ENCODE results near the gene CCDC82. TPM values are rescaled to one million over a fixed set of nuclear protein-coding genes. Genes with fewer than 3 reads are reported as not detected.

The CCDC82 gene
- total RNA-seq, 1 donor from 2014 or later = 25.6 TPM

DNA sequence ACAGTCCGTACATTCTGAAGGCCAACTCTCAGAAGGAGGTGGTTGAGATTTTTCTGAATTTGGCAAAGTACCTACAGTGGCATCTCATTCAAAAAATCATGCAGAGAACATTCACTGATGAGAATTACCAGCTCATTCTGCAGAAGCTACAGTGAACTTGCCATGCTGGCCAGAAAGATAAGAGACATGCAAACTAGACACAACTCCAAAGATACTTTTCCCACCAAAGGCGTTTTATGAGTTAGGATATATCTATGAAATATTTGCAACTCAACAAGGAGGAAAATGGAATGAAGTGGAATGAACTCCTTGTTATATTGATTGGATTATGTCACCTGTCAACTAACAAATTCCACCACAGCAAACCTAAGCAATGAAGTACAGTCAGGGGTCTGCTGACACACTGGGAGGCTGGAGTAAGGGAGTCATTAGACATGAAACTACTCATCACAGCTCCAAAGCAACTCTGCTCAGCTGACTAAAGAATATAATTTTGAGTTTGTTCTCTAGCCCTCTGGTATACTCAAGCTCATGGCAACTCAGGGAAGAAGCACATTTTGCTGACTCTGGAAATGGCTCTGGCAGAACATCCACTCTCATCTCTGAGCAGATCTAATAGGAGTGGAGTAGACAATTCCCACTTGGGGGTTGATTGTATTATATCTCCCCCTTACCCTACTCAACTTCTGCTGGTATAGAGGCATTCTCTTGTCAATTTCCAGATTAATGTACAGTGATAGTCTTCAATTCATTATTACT, 69.6 kb downstream of the CCDC82 start:
- H3K27ac Mint-ChIP-seq = peak overlapping the region; percentile 66
- no peaks in the 10 kb centered on the region for H3K27me3 Mint-ChIP-seq (ENCODE audit: low read depth)
- TF ChIP-seq CTCF (IDR thresholded peaks at IDR 0.05; ENCODE audit: unreplicated experiment) = no peak
- H3K4me3 Mint-ChIP-seq = no peak overlapping the region
- H3K4me1 Mint-ChIP-seq = peaks cover 90% of the 10 kb centered on the region
- no peak for DNase-seq (ENCODE audit: low spot score in 2 of 2, unreplicated experiment in 2 of 2)
- peaks cover 4% of the 10 kb centered on the region for H3K9me3 Mint-ChIP-seq
- H3K36me3 Mint-ChIP-seq = peaks cover 17% of the 10 kb centered on the region

GRCh38 chr11:96318850-96319249, 70.9 kb downstream of the CCDC82 start:
- Mint-ChIP-seq H3K4me1 (peaks cover 90% of the 10 kb centered on the region), H3K9me3 (peaks cover 4% of the 10 kb centered on the region)
- TF ChIP-seq CTCF (IDR thresholded peaks at IDR 0.05; ENCODE audit: unreplicated experiment) = no peak

DNA sequence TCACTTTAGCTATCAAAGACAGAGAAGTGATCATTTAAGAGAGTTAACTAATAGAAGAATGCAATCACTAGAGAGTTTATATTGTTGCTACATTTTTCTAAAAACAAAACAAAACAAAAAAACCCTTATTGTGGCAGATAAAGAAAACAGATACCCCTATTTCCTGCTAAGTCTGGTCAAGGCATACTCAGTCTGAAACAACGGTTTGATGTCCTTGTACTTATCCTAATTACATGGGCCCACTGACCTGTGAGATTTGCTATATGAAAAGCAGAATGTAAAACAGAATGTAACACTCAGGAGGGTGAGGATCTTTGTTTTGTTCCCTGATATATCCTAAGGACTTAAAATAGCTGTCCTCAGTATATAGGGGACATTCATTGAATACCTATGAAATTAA, 71.3 kb downstream of the CCDC82 start:
- Mint-ChIP-seq H3K4me1 (peaks cover 89% of the 10 kb centered on the region), H3K9me3 (peaks cover 3% of the 10 kb centered on the region), H3K27me3 (ENCODE audit: low read depth) (no peaks in the 10 kb centered on the region), H3K36me3 (peaks cover 15% of the 10 kb centered on the region), H3K4me3 (no peak overlapping the region), H3K27ac (peak overlapping the region; percentile 84)
- DNase-seq (ENCODE audit: low spot score in 2 of 2, unreplicated experiment in 2 of 2) = no peak
- TF ChIP-seq CTCF (IDR thresholded peaks at IDR 0.05; ENCODE audit: unreplicated experiment) = no peak

More at GRCh38 chr11:96318850-96319249, 70.9 kb downstream of the CCDC82 start:
- Mint-ChIP-seq H3K36me3 (peaks cover 17% of the 10 kb centered on the region), H3K27ac (peak overlapping the region; percentile 84), H3K27me3 (ENCODE audit: low read depth) (no peaks in the 10 kb centered on the region), H3K4me3 (no peak overlapping the region)
- no peak for DNase-seq (ENCODE audit: low spot score in 2 of 2, unreplicated experiment in 2 of 2)

- Mint-ChIP-seq H3K27ac (peak overlapping the region; percentile 84), H3K36me3 (peaks cover 12% of the 10 kb centered on the region), H3K4me3 (no peak overlapping the region), H3K27me3 (ENCODE audit: low read depth) (no peaks in the 10 kb centered on the region), H3K4me1 (peaks cover 90% of the 10 kb centered on the region), H3K9me3 (no peaks in the 10 kb centered on the region)
- no peak for TF ChIP-seq CTCF (IDR thresholded peaks at IDR 0.05; ENCODE audit: unreplicated experiment)
- no peak for DNase-seq (ENCODE audit: low spot score in 2 of 2, unreplicated experiment in 2 of 2)
These were observed 71.7 kb downstream of the CCDC82 start for GRCh38 chr11:96317985-96318384.

DNA sequence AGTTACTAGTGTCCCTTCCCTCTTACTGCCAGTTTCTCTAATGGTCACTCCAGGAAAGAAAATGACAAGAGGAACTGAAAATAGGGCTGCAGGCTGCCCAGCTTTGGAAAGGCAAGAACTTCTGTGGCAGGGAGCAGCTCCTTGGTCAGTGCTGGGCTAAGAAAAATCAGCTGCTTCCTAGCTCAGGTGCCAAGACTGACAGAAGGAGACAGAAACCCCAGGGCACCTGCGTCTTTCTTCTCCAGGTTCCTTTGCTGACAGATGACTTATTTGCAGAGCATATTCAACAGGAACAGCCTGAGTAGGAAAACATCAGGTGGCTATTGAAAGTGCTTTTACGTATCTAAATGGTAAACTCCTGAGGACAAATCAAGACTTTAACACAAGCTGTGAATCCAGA, 72.1 kb downstream of the CCDC82 start:
- H3K27ac Mint-ChIP-seq = peak overlapping the region; percentile 84
- peaks cover 90% of the 10 kb centered on the region for H3K4me1 Mint-ChIP-seq
- no peaks in the 10 kb centered on the region for H3K27me3 Mint-ChIP-seq (ENCODE audit: low read depth)

More for the DNA sequence above, 72.1 kb downstream of the CCDC82 start:
- no peak for DNase-seq (ENCODE audit: low spot score in 2 of 2, unreplicated experiment in 2 of 2)
- TF ChIP-seq CTCF (IDR thresholded peaks at IDR 0.05; ENCODE audit: unreplicated experiment) = no peak
- Mint-ChIP-seq H3K4me3 (peak overlapping the region; percentile 15), H3K36me3 (peaks cover 8% of the 10 kb centered on the region), H3K9me3 (no peaks in the 10 kb centered on the region)
